Calu3 (cell line): Measurements from ENCODE around the gene KRT78. TPM values are rescaled to one million over a fixed set of nuclear protein-coding genes. Genes with fewer than 3 reads are reported as not detected.

Experiments used
- BruUV-seq: library from RNA; stranded (reverse); fragments of 400-500 nt; replicated peaks from 2 replicates; lab custom pipeline; 2021; lab: Mats Ljungman, UMichigan
- CTCF ChIA-PET: fragments of 300-600 bp; sonication (Branson Sonifier 250); formaldehyde crosslinking; loops from one replicate; lab custom pipeline; 2022; ENCODE audit warnings: antibody characterized with exemption; lab: Charles Lee
- DNase-seq: peaks from one replicate; pipeline ENCODE4 v3.0.0; 2022
- H3K27ac Mint-ChIP-seq: one replicate; pipeline ENCODE4 v1.8.0; 2022; ENCODE audit warnings: mixed read lengths; ENCODE audit not compliant: unreplicated experiment
- H3K27me3 Mint-ChIP-seq: one replicate; pipeline ENCODE4 v1.8.0; 2022; ENCODE audit warnings: mixed read lengths; ENCODE audit not compliant: unreplicated experiment
- H3K36me3 Mint-ChIP-seq: one replicate; pipeline ENCODE4 v1.8.0; 2022; ENCODE audit warnings: mild to moderate bottlenecking, moderate library complexity, mixed read lengths; ENCODE audit not compliant: insufficient read depth, unreplicated experiment
- H3K4me1 Mint-ChIP-seq: one replicate; pipeline ENCODE4 v1.8.0; 2022; ENCODE audit warnings: mild to moderate bottlenecking, low read depth, mixed read lengths; ENCODE audit not compliant: unreplicated experiment
- H3K4me3 Mint-ChIP-seq: one replicate; pipeline ENCODE4 v1.8.0; 2022; ENCODE audit warnings: mild to moderate bottlenecking, low read depth, moderate library complexity, mixed read lengths; ENCODE audit not compliant: unreplicated experiment
- H3K9me3 Mint-ChIP-seq: one replicate; pipeline ENCODE4 v1.8.0; 2022; ENCODE audit warnings: low read depth, mixed read lengths; ENCODE audit not compliant: unreplicated experiment
- intact Hi-C: fragments of 100-400 bp; cut with micrococcal nuclease; formaldehyde crosslinking; loops from one replicate; pipeline ENCODE4 v1.10.0; 2022; ENCODE audit not compliant: unreplicated experiment
- total RNA-seq: library from RNA; stranded (reverse); gene quantifications from 2 replicates; pipeline ENCODE4 v1.2.3, GENCODE V29; 2022
- TF ChIP-seq, protein P1 (sequence below): fragments of 200-600 bp; IDR thresholded peaks from one replicate; pipeline ENCODE4 v1.8.0; 2022; ENCODE audit warnings: antibody characterized with exemption; ENCODE audit not compliant: unreplicated experiment

The KRT78 gene
- total RNA-seq, 1 experiment from 2014 or later: 0.59 TPM

GRCh38 chr12:52844386-52844785, 4.4 kb downstream of the KRT78 start:
- CTCF ChIA-PET: no interaction called here
- peaks cover 8% of the 10 kb centered on the region for H3K27me3 Mint-ChIP-seq
- H3K9me3 Mint-ChIP-seq: no peaks in the 10 kb centered on the region
- no peak overlapping the region for H3K4me3 Mint-ChIP-seq
- H3K4me1 Mint-ChIP-seq: peaks cover 14% of the 10 kb centered on the region
- H3K27ac Mint-ChIP-seq: no peak overlapping the region
- no TSS peak for BruUV-seq
- intact Hi-C loops: no loop called here
- no peak for DNase-seq
- TF ChIP-seq, protein P1, sequence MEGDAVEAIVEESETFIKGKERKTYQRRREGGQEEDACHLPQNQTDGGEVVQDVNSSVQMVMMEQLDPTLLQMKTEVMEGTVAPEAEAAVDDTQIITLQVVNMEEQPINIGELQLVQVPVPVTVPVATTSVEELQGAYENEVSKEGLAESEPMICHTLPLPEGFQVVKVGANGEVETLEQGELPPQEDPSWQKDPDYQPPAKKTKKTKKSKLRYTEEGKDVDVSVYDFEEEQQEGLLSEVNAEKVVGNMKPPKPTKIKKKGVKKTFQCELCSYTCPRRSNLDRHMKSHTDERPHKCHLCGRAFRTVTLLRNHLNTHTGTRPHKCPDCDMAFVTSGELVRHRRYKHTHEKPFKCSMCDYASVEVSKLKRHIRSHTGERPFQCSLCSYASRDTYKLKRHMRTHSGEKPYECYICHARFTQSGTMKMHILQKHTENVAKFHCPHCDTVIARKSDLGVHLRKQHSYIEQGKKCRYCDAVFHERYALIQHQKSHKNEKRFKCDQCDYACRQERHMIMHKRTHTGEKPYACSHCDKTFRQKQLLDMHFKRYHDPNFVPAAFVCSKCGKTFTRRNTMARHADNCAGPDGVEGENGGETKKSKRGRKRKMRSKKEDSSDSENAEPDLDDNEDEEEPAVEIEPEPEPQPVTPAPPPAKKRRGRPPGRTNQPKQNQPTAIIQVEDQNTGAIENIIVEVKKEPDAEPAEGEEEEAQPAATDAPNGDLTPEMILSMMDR: no peak
- H3K36me3 Mint-ChIP-seq: peaks cover 5% of the 10 kb centered on the region

DNA sequence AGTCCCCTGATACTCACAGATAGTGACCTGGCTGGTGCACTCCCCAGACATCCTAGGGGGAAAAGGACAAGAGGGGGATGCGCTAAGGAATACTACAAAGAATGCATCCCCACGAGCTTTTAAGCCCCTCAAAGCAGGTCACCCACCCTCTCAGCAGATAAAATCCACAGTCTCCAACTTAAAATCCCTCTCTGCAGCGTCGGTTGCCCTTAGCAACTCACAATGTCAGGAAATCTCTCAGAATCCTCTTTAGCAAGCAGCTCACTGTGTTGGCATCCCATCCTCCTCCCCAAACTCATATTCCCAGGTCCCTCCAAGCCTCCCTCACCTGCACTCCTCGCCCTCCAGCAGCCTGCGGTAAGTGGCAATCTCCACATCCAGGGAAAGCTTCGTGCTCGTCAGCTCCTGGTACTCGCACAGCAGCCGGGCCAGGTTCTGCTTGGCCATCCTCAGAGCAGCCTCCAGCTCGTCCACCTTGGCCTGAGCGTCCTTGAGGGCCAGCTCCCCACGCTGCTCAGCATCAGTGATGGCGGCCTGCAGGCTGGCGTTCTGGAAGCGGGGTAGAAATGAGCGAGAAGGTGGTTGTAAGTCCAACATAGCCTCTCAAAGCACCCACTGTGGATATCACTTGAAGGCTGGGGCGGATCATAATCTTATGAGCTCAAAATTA, 9.2 kb downstream of the KRT78 start:
- BruUV-seq: no TSS peak
- intact Hi-C loops: no loop called here
- Mint-ChIP-seq H3K4me1 (peaks cover 22% of the 10 kb centered on the region), H3K9me3 (no peaks in the 10 kb centered on the region), H3K27ac (no peak overlapping the region), H3K36me3 (no peaks in the 10 kb centered on the region), H3K4me3 (no peak overlapping the region), H3K27me3 (peaks cover 16% of the 10 kb centered on the region)
- TF ChIP-seq, protein P1: no peak
- CTCF ChIA-PET: no interaction called here
- no peak for DNase-seq

- no peak for DNase-seq
- Mint-ChIP-seq H3K27ac (no peak overlapping the region), H3K4me1 (peaks cover 22% of the 10 kb centered on the region), H3K4me3 (no peak overlapping the region), H3K36me3 (no peaks in the 10 kb centered on the region), H3K27me3 (peaks cover 16% of the 10 kb centered on the region), H3K9me3 (no peaks in the 10 kb centered on the region)
- TF ChIP-seq, protein P1: no peak
- intact Hi-C loops: no loop called here
- no TSS peak for BruUV-seq
- CTCF ChIA-PET: no interaction called here
Measured at GRCh38 chr12:52838609-52839435, 10.0 kb downstream of the KRT78 start.

DNA sequence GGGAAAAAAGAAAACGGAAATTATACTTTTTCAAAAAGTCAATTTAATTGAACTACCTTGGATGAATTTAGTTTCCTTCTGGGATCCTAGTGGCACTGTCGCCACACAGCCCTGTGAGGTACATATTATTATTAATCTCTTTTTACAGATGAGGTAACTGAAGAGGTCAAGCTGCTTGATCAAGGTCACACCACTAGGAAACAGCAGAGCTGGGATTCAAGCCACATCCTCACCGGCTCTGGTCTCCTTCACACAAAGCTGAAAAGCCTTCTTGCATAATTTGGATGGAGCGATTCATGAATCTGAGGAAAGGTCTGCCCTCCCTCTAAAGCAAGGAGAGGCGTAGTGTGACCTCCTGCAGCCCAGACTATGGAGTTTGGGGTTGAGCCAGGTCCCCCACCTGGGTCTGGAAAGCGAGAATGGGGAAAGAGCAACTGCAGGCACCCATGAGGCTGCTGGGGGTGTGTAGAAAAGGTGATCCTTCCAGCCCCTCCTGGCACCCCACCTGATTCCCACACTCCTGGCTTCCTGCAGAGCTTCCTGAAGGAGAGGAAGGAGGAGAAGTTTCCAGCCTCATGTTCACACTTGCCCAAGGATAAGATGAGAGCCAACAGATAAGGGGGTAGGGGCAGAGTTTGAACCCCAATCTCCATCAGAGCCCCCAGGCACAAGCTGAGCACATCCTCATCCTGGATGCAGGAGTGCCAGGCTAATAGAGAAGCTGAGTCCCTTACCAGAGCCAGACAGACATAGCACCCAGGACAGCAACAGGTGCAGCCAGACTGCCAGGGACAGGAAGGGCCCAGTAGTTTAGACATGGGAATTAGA, 10.8 kb downstream of the KRT78 start:
- no peak for DNase-seq
- CTCF ChIA-PET: no interaction called here

More for the DNA sequence above, 10.8 kb downstream of the KRT78 start:
- no peak overlapping the region for H3K4me3 Mint-ChIP-seq
- TF ChIP-seq, protein P1: no peak
- peaks cover 22% of the 10 kb centered on the region for H3K4me1 Mint-ChIP-seq
- peaks cover 16% of the 10 kb centered on the region for H3K27me3 Mint-ChIP-seq
- H3K9me3 Mint-ChIP-seq: no peaks in the 10 kb centered on the region
- intact Hi-C loops: no loop called here
- BruUV-seq: no TSS peak
- no peaks in the 10 kb centered on the region for H3K36me3 Mint-ChIP-seq
- H3K27ac Mint-ChIP-seq: no peak overlapping the region
